GM12878 (cell line): ENCODE data around the gene INIP.

ENCODE experiments used
- CTCF ChIP-seq, 3 experiments: IDR thresholded peaks in 2 of 3; conservative IDR thresholded peaks in 1 of 3; 2 replicates each; pipeline ENCODE4 v1.5.1; 2011; ENCODE audit warnings: low read depth in 3 of 3, low read length in 3 of 3, mild to moderate bottlenecking in 3 of 3, control low read depth in 2 of 3, moderate library complexity in 2 of 3, inconsistent platforms in 1 of 3, mixed read lengths in 1 of 3; ENCODE audit not compliant: control insufficient read depth in 2 of 3, insufficient read depth in 1 of 3; ENCODE audit errors: extremely low read depth in 1 of 3
- EZH2 ChIP-seq: IDR thresholded peaks from 2 replicates; pipeline ENCODE4 v1.6.1; 2012; ENCODE audit warnings: low read depth, mild to moderate bottlenecking, control low read depth, inconsistent platforms, low read length, borderline replicate concordance; ENCODE audit not compliant: control insufficient read depth
- SIN3A ChIP-seq: IDR thresholded peaks from 2 replicates; pipeline ENCODE4 v1.6.1; 2012; ENCODE audit warnings: low read depth, low read length, improper control_type of control experiment

- no peak for TF ChIP-seq SIN3A
- TF ChIP-seq EZH2 = no peak
- no peak for TF ChIP-seq CTCF (IDR thresholded peaks at IDR 0.05 in 2 of 3, conservative IDR thresholded peaks at IDR 0.05 in 1 of 3; ENCODE audit: control insufficient read depth in 2 of 3, extremely low read depth in 1 of 3, insufficient read depth in 1 of 3, low read depth in 3 of 3, low read length in 3 of 3)
Measured at GRCh38 chr9:112640311-112640710, 77.6 kb downstream of the INIP start.
